ENCODE data around the gene PCNX3. TPM values are rescaled to one million over a fixed set of nuclear protein-coding genes. Genes with fewer than 3 reads are reported as not detected.

Gene PCNX3
- total RNA-seq, 4 donors from 2014 or later, result 56.4 to 89.0 (median 62.4) TPM

- H3K27ac ChIP-seq, result peak overlapping the region; percentile 78 to 91 (median 78)
These were observed 8.5 kb upstream of the PCNX3 start for GRCh38 chr11:65606876-65607613.

GRCh38 chr11:65607614-65608426 lies 7.8 kb upstream of the PCNX3 start:
- no peaks in the 10 kb centered on the region for H3K9me3 ChIP-seq
- 83% methylated on average over 37 of the region's 37 CpGs; no CpG with 5 or more reads in 1 of the 2 donors for WGBS, 2 donors (ENCODE audit: low coverage in 1 of 2)
- no peak for DNase-seq
- peak overlapping the region; percentile 22 to 91 (median 70) for H3K27ac ChIP-seq
- TF ChIP-seq POLR2AphosphoS5 (IDR thresholded peaks at IDR 0.05), result no peak
- H3K4me3 ChIP-seq, result peak overlapping the region in 2 of 4 donors; percentile 9 to 27
- in situ Hi-C loops (cut with MboI; ENCODE audit: low pct_ligation_motif_present in 1 of 4, low pct_unique_long_range_greater_than_20kb in 1 of 4, low sequenced_read_pairs in 3 of 4), result no loop called here
- H3K36me3 ChIP-seq, result peaks cover 0 to 19% (median 9%) of the 10 kb centered on the region in 4 donors
- H3K4me1 ChIP-seq, result peaks cover 27 to 58% (median 36%) of the 10 kb centered on the region in 4 donors
- intact Hi-C loops (cut with DNase I; ENCODE audit: low total_unique reads), result no loop called here
- no peaks in the 10 kb centered on the region for H3K27me3 ChIP-seq

More at GRCh38 chr11:65606876-65607613, 8.5 kb upstream of the PCNX3 start:
- Histone ChIP-seq H3K9me3 (no peaks in the 10 kb centered on the region), H3K36me3 (peaks cover 0 to 19% (median 9%) of the 10 kb centered on the region in 4 donors), H3K27me3 (no peaks in the 10 kb centered on the region), H3K4me3 (peak overlapping the region in 2 of 4 donors; percentile 9 to 27), H3K4me1 (peaks cover 19 to 50% (median 28%) of the 10 kb centered on the region in 4 donors)
- in situ Hi-C loops (cut with MboI; ENCODE audit: low pct_ligation_motif_present in 1 of 4, low pct_unique_long_range_greater_than_20kb in 1 of 4, low sequenced_read_pairs in 3 of 4), result no loop called here
- DNase-seq, result peak; percentile 91
- TF ChIP-seq EP300 (IDR thresholded peaks at IDR 0.05; ENCODE audit: low read depth) (no peak), POLR2AphosphoS5 (IDR thresholded peaks at IDR 0.05) (peak in 2 of 3 donors; percentile 30 to 31), CTCF (IDR thresholded peaks at IDR 0.05) (no peak), POLR2A (IDR thresholded peaks at IDR 0.05) (no peak)
- 70% methylated on average over 67 of the region's 67 CpGs; no CpG with 5 or more reads in 1 of the 2 donors for WGBS, 2 donors (ENCODE audit: low coverage in 1 of 2)
- intact Hi-C loops (cut with DNase I; ENCODE audit: low total_unique reads), result no loop called here

GRCh38 chr11:65609229-65609628 lies 6.3 kb upstream of the PCNX3 start:
- H3K27ac ChIP-seq, result no peak overlapping the region
- in situ Hi-C loops (cut with MboI; ENCODE audit: low pct_ligation_motif_present in 1 of 4, low pct_unique_long_range_greater_than_20kb in 1 of 4, low sequenced_read_pairs in 3 of 4) (no loop called here), intact Hi-C loops (cut with DNase I; ENCODE audit: low total_unique reads) (no loop called here)
- TF ChIP-seq CTCF (IDR thresholded peaks at IDR 0.05) (no peak), EP300 (IDR thresholded peaks at IDR 0.05; ENCODE audit: low read depth) (no peak), POLR2AphosphoS5 (IDR thresholded peaks at IDR 0.05) (no peak), POLR2A (IDR thresholded peaks at IDR 0.05) (no peak)
- no peaks in the 10 kb centered on the region for H3K27me3 ChIP-seq
- peaks cover 0 to 19% (median 9%) of the 10 kb centered on the region in 4 donors for H3K36me3 ChIP-seq
- WGBS, 2 donors (ENCODE audit: low coverage in 1 of 2), result 49% methylated on average over 3 of the region's 3 CpGs; no CpG with 5 or more reads in 1 of the 2 donors
- H3K4me3 ChIP-seq, result no peak overlapping the region
- no peaks in the 10 kb centered on the region for H3K9me3 ChIP-seq
- no peak for DNase-seq
- peaks cover 31 to 64% (median 43%) of the 10 kb centered on the region in 4 donors for H3K4me1 ChIP-seq

GRCh38 chr11:65609665-65610064 lies 5.9 kb upstream of the PCNX3 start:
- Histone ChIP-seq H3K27me3 (no peaks in the 10 kb centered on the region), H3K27ac (no peak overlapping the region), H3K9me3 (no peaks in the 10 kb centered on the region), H3K4me3 (no peak overlapping the region), H3K36me3 (peaks cover 0 to 18% (median 7%) of the 10 kb centered on the region in 4 donors), H3K4me1 (peaks cover 31 to 64% (median 45%) of the 10 kb centered on the region in 4 donors)
- no peak for DNase-seq
- in situ Hi-C loops (cut with MboI; ENCODE audit: low pct_ligation_motif_present in 1 of 4, low pct_unique_long_range_greater_than_20kb in 1 of 4, low sequenced_read_pairs in 3 of 4) (no loop called here), intact Hi-C loops (cut with DNase I; ENCODE audit: low total_unique reads) (no loop called here)
- no peak for TF ChIP-seq EP300 (IDR thresholded peaks at IDR 0.05; ENCODE audit: low read depth)
- TF ChIP-seq POLR2A (IDR thresholded peaks at IDR 0.05), result no peak
- no peak for TF ChIP-seq CTCF (IDR thresholded peaks at IDR 0.05)
- no peak for TF ChIP-seq POLR2AphosphoS5 (IDR thresholded peaks at IDR 0.05)
- 80 to 100% methylated on average over 3 to 5 of the region's 5 CpGs for WGBS, 2 donors (ENCODE audit: low coverage in 1 of 2)
